ENCODE data around the gene RNF166. TPM values are rescaled to one million over a fixed set of nuclear protein-coding genes. Genes with fewer than 3 reads are reported as not detected.

The RNF166 gene
- total RNA-seq, 3 donors from 2014 or later (not counting 1 experiment from before 2014, with no cell fraction given) = 459 to 712 (median 501) TPM

GRCh38 chr16:88651276-88651988, 54.8 kb downstream of the RNF166 start:
- peak overlapping the region; percentile 95 for H3K4me3 Mint-ChIP-seq
- no peaks in the 10 kb centered on the region for H3K9me3 Mint-ChIP-seq
- H3K27me3 Mint-ChIP-seq (ENCODE audit: low read depth in 2 of 2) = no peaks in the 10 kb centered on the region
- Histone ChIP-seq H3K4me1 (ENCODE audit: control insufficient read depth, insufficient read depth, low read length) (peaks cover 93% of the 10 kb centered on the region), H3K9me3 (ENCODE audit: control insufficient read depth, insufficient read depth, low read length) (no peaks in the 10 kb centered on the region), H3K36me3 (ENCODE audit: control insufficient read depth, insufficient read depth, low read length) (peaks cover 37% of the 10 kb centered on the region), H3K4me3 (ENCODE audit: low read length) (peak overlapping the region; percentile 87), H3K27me3 (ENCODE audit: control insufficient read depth, insufficient read depth, low read length) (no peaks in the 10 kb centered on the region), H3K27ac (ENCODE audit: low read length) (peak overlapping the region; percentile 99)
- WGBS (ENCODE audit: insufficient coverage) = 16% methylated on average over 24 of the region's 24 CpGs
- DNase-seq (peak; percentile 83 to 89), ATAC-seq (peak; percentile 68 to 87 (median 70))
- intact Hi-C loops (cut with micrococcal nuclease) = loop anchor here (1.0 to 5.0 kb wide), 4 partner anchors 14 to 1264 kb away; no protein-coding TSS in a partner anchor
- TF ChIP-seq, protein P1, sequence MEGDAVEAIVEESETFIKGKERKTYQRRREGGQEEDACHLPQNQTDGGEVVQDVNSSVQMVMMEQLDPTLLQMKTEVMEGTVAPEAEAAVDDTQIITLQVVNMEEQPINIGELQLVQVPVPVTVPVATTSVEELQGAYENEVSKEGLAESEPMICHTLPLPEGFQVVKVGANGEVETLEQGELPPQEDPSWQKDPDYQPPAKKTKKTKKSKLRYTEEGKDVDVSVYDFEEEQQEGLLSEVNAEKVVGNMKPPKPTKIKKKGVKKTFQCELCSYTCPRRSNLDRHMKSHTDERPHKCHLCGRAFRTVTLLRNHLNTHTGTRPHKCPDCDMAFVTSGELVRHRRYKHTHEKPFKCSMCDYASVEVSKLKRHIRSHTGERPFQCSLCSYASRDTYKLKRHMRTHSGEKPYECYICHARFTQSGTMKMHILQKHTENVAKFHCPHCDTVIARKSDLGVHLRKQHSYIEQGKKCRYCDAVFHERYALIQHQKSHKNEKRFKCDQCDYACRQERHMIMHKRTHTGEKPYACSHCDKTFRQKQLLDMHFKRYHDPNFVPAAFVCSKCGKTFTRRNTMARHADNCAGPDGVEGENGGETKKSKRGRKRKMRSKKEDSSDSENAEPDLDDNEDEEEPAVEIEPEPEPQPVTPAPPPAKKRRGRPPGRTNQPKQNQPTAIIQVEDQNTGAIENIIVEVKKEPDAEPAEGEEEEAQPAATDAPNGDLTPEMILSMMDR (IDR thresholded peaks at IDR 0.05) = no peak
- H3K4me1 Mint-ChIP-seq = peaks cover 42 to 67% of the 10 kb centered on the region in 2 donors
- no peaks in the 10 kb centered on the region for H3K36me3 Mint-ChIP-seq
- H3K27ac Mint-ChIP-seq = peak overlapping the region; percentile 96 to 99

DNA sequence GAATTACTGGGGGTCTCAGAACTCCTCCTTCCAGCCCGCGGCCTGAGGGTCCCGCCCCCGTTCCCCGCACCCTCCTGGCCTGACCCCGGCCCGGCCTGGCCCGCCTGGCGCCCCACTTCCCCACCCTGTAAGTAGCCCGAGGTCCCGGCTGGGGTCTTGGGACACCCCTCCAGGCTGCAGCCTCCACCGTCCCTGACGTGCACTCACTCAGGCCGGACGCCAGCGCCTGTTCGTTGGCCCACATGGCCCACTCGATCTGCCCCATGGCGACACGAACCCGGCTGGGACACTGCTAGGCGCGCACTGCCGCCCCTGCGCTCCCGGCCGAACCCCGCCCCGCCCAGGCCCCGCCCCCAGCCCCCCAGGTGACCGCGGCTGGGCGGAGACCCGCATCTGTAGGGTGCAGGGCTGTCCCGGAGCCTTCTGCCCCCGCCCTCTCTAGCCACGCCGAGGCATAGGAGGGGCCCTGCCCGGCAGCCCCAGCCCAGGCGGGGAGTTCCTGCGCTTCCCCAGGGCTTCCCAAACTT, 55.4 kb downstream of the RNF166 start, which contains the start of gene CYBA:
Gene CYBA (minus strand): TSS at position 305 of the 527 bp plus-strand sequence. CDS start 40 bp downstream, at position 265.
- Histone ChIP-seq H3K27me3 (ENCODE audit: control insufficient read depth, insufficient read depth, low read length) (no peaks in the 10 kb centered on the region), H3K4me3 (ENCODE audit: low read length) (peak within 1 kb of the TSS; percentile 87), H3K9me3 (ENCODE audit: control insufficient read depth, insufficient read depth, low read length) (no peaks in the 10 kb centered on the region), H3K27ac (ENCODE audit: low read length) (peak within 1 kb of the TSS; percentile 99), H3K36me3 (ENCODE audit: control insufficient read depth, insufficient read depth, low read length) (peaks cover 35% of the 10 kb centered on the region), H3K4me1 (ENCODE audit: control insufficient read depth, insufficient read depth, low read length) (peaks cover 92% of the 10 kb centered on the region)
- Mint-ChIP-seq H3K27ac (peak within 1 kb of the TSS; percentile 96 to 99), H3K4me3 (peak within 1 kb of the TSS; percentile 95), H3K36me3 (no peaks in the 10 kb centered on the region), H3K27me3 (ENCODE audit: low read depth in 2 of 2) (no peaks in the 10 kb centered on the region), H3K9me3 (no peaks in the 10 kb centered on the region), H3K4me1 (peaks cover 42 to 69% of the 10 kb centered on the region in 2 donors)
- TF ChIP-seq, protein P1 (IDR thresholded peaks at IDR 0.05) = no peak
- peak; percentile 60 to 88 (median 71) for ATAC-seq
- WGBS (ENCODE audit: insufficient coverage) = under 1% methylated on average over 41 of the region's 41 CpGs
- peak; percentile 87 to 88 for DNase-seq
- intact Hi-C loops (cut with micrococcal nuclease) = loop anchor here (1.0 to 5.0 kb wide), 4 partner anchors 14 to 1264 kb away; no protein-coding TSS in a partner anchor

DNA sequence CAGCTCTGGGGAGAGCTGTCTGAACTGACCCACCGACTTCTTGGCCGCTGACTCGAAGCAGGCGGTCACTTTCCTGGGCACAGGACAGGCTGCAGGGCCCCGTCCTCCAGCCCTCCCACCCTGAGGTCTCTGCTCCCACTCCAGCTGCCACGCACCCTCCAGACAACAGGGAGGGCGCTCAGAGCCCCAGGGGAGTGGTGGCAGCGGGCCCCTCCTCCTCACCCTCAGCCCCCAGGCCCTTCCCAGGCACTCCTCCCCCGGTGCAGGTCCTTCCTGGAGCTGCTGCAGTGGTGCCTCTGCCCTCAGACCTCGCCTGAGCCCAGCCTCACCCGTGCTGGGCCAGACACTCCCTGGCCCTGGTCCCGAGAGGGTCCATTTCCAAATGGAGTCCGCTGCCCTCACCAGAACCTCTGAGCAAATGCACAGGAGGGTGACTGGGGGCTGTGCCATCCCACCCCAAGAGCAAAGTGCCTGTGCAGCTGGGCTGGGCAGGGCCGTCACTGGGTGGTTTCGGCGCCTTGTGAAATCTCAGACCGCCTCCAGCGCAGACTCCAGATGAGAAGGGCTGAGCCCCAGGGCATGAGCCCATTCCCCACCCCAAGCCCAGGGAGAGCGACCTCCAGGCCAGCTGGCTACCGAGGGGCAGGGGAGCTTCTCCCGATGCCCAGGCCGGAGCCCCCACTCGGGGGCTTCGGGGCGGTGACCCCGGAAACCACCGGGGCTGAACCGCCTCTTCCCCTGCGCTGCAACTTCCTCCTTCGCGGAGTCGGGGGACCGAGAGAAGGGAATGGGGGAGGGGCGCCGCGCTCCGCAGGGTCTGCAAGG, 56.1 kb downstream of the RNF166 start:
- peak overlapping the region; percentile 99 for H3K27ac ChIP-seq (ENCODE audit: low read length)
- Mint-ChIP-seq H3K4me3 (peak overlapping the region; percentile 95), H3K9me3 (no peaks in the 10 kb centered on the region), H3K27ac (peak overlapping the region; percentile 96 to 99), H3K4me1 (peaks cover 46 to 74% of the 10 kb centered on the region in 2 donors), H3K36me3 (no peaks in the 10 kb centered on the region), H3K27me3 (ENCODE audit: low read depth in 2 of 2) (no peaks in the 10 kb centered on the region)
- peaks cover 92% of the 10 kb centered on the region for H3K4me1 ChIP-seq (ENCODE audit: control insufficient read depth, insufficient read depth, low read length)
- peaks cover 36% of the 10 kb centered on the region for H3K36me3 ChIP-seq (ENCODE audit: control insufficient read depth, insufficient read depth, low read length)
- 9% methylated on average over 37 of the region's 37 CpGs for WGBS (ENCODE audit: insufficient coverage)
- DNase-seq (peak; percentile 61 to 65), ATAC-seq (peak; percentile 10 to 25 (median 18))
- TF ChIP-seq, protein P1 (IDR thresholded peaks at IDR 0.05) = no peak
- no peaks in the 10 kb centered on the region for H3K9me3 ChIP-seq (ENCODE audit: control insufficient read depth, insufficient read depth, low read length)
- no peaks in the 10 kb centered on the region for H3K27me3 ChIP-seq (ENCODE audit: control insufficient read depth, insufficient read depth, low read length)
- intact Hi-C loops (cut with micrococcal nuclease) = loop anchor here (2.0 to 5.0 kb wide), 2 partner anchors 51 to 1263 kb away; no protein-coding TSS in a partner anchor
- H3K4me3 ChIP-seq (ENCODE audit: low read length) = peak overlapping the region; percentile 87
